Measurements from ENCODE around the gene FN3KRP.

Gene FN3KRP

GRCh38 chr17:82709676-82710498 lies 6.6 kb upstream of the FN3KRP start:
- DNase-seq (ENCODE audit: low read depth in 2 of 2) = no peak

DNA sequence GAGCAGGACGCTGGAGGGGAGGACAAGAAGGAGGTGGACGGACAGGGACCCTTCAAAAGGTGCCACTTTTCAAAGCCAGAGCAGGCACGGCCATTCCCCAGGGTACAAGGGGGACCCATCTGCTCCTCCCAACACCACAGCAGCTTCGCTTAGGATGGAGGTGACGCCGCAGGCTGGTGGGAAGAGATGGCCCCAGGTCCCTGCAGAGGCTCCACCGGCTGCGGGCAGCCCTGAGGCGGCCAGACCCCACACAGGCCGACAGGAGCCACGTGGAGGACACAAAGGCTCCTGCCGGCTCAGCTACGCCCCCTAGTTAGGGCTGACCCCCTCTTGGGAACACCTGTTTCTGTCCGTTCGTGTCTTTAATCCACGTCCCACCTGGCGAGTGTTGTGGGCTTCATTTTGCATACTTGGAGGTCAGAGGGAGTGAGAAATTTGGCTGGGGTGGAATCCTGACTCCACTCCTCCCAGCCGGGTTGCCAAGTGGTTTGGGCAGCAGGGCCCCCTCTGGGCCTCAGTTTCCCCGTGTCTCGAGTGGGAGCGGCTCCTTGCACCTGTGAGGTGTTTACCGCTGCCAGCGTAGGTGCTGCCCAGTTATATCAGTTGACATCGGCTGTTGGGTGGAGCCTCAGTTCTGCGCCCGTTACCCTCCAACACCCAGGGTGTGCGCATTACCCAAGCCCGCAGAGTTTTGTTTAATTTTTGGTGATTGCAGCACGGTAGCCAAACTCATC lies 5.8 kb upstream of the FN3KRP start:
- DNase-seq (ENCODE audit: low read depth in 2 of 2) = no peak

DNA sequence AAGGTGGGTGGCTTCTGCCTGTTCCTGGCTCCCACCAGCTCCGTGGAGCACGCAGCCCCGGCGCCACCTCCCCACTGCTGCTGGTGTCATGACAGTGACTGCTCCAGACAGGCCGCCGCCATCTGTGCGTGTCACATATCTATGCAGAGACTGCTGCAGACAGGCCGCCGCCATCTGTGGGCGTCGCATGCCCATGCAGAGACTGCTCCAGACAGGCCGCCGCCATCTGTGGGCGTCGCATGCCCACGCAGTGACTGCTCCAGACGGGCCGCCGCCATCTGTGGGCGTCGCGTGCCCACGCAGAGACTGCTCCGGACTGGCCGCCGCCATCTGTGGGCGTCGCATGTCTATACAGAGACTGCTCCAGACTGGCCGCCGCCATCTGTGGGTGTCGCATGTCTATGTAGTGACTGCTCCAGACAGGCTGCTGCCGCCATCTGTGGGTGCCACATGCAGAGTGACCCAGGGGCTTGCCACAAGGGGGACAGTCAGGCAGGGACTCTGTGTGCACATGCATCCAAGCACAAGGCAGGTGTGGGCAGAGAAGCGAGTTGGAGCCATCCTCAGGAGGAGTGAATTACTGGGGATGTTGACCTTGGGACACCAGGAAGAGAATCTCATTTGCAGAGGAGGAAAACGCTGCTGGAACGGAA lies 3.3 kb upstream of the FN3KRP start:
- DNase-seq (ENCODE audit: low read depth in 2 of 2) = no peak

- no peak for DNase-seq (ENCODE audit: low read depth in 2 of 2)
Measured at GRCh38 chr17:82718986-82719685, 2.6 kb downstream of the FN3KRP start.

DNA sequence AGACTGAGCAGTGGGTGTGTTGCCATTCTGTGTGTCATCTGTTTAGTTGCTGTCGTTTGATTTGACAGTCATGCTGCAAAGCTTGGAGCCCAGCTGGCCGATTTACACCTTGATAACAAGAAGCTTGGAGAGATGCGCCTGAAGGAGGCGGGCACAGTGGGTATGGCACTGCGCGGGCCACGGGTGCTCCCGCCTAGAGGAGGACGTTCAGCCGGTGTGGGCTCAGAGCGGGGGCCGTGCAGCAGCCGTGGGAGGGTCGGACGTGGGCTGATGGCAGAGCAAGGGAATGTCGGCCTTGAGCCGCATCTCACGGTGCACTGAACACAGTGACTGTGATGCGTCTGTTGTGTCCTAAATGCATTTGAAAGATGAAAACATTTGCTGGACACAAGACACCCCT lies 3.7 kb downstream of the FN3KRP start:
- DNase-seq (ENCODE audit: low read depth in 2 of 2) = no peak

- DNase-seq (ENCODE audit: low read depth in 2 of 2) = no peak
Measured at GRCh38 chr17:82722341-82723013, 6.0 kb downstream of the FN3KRP start.

DNA sequence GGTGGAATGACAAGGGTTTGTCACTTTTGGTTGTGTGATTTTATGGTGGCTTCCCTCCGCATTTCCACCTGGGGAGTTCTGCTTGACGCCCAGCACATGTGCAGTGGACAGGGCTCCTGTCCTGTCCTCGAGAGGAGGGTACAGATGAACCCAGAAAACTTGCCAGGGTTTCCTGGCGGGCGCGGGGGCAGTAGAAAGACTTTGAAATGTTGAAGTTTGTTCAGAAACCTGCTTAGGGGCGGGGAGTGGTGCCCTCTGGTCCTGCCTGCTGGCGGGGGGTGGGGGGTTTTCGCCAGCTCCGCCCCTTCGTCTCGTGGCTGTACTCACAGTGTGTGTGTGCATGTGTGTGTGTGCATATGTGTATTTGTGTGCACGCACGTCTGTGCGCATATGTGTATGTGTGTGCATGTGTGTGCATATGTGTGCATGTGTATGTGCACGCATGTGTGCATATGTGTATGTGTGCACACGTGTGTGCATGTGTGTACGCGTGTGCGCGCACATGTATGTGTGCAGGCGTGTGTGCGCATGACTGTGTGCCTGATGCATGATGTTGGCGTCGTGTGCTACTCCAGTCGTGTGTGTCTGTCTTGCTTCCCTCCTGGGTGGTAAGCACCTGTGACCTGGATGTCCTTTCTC lies 6.8 kb downstream of the FN3KRP start:
- no peak for DNase-seq (ENCODE audit: low read depth in 2 of 2)

DNA sequence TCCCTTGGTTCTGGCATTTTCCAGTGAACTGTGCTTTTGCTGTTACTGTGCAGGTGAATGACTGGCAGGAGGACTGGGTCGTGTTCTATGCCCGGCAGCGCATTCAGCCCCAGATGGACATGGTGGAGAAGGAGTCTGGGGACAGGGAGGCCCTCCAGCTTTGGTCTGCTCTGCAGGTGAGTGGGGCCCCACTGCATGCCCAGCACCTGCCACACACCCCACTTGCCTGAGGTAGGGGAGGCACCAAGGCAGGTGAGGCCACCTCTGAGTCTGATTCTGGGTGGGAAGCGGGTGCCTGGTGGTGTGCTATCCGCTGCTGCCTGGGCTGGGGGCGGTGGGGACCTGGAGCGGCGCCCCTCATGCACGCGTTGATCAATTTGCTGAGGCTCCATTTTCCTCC lies 9.9 kb downstream of the FN3KRP start:
- DNase-seq (ENCODE audit: low read depth in 2 of 2) = no peak

DNA sequence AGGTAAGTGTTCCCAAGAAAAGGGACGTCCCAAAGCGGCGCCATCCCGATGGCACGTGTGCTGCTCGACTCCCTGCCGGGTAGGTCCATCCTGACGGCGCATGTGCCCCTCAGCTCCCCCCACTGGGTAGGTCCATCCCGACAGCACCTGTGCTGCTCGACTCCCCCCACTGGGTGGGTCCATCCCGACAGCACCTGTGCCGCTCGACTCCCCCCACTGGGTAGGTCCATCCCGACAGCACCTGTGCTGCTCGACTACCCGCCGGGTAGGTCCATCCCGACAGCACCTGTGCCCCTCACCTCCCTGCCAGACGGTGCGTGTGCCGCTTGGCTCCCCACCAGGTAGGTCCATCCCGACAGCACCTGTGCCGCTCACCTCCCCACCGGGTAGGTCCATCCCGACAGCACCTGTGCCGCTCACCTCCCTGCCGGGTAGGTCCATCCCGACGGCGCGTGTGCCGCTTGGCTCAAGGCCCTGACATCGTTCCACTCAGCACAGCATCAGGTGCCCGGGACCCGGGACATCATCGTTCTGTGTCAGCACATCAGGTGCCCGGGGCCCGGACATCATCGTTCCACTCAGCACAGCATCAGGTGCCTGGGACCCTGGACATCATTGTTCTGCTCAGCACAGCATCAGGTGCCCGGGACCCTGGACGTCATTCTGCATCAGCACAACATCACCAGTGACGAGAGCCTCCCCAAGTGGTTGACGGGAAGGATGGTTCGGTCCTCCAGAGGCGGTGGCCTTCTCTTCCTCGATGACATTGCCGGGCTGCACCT lies 13.2 kb downstream of the FN3KRP start:
- no peak for DNase-seq (ENCODE audit: low read depth in 2 of 2)

GRCh38 chr17:82732118-82732743 lies 15.7 kb downstream of the FN3KRP start:
- DNase-seq (ENCODE audit: low read depth in 2 of 2) = no peak

GRCh38 chr17:82734987-82735866 lies 18.7 kb downstream of the FN3KRP start, which contains the start of gene FN3K:
TSS of gene FN3K (plus strand) at chr17:82735615. CDS start at chr17:82735637, 22 bp downstream.
- DNase-seq (ENCODE audit: low read depth in 2 of 2) = no peak

- DNase-seq (ENCODE audit: low read depth in 2 of 2) = no peak
Measured at GRCh38 chr17:82736511-82737185, 20.1 kb downstream of the FN3KRP start.

DNA sequence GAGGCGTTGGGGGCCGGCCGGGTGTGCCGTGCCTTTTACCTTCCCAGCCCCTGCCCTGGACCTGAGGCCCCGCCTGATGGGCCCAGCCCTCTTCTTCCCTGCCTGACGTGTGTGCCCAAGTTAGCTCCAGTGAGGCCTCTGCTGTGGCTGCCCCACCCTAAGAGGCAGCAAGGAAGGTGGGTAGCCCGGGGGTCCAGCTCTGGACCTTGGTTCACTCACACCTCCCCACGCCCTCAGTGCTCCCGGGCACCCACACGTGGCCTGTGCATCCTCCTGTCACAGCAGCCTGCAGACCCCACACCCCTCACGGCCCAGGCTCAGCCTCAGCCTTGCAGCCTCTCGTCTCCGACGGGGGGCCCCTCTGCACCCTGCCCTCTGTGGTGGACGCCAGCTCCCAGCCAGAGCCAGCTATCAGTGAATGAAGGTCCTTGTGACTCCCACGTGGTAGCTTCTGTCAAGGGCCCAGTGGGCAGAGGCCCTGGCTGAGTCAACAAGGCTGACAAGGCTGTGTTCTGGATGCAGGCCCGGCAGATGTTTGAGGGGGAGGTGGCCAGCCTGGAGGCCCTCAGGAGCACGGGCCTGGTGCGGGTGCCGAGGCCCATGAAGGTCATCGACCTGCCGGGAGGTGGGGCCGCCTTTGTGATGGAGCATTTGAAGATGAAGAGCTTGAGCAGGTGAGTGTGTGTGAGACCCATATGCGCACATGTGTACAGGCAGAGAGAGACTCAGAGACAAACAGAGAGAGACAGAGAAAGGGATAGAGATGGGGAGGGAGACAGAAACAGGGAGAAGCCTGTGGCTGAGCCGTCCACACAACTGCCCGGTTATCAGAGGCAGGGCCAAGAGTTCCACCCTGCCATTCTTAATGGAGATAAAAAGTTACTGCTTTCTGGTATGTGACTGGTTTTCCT lies 21.7 kb downstream of the FN3KRP start:
- DNase-seq (ENCODE audit: low read depth in 2 of 2) = no peak

DNA sequence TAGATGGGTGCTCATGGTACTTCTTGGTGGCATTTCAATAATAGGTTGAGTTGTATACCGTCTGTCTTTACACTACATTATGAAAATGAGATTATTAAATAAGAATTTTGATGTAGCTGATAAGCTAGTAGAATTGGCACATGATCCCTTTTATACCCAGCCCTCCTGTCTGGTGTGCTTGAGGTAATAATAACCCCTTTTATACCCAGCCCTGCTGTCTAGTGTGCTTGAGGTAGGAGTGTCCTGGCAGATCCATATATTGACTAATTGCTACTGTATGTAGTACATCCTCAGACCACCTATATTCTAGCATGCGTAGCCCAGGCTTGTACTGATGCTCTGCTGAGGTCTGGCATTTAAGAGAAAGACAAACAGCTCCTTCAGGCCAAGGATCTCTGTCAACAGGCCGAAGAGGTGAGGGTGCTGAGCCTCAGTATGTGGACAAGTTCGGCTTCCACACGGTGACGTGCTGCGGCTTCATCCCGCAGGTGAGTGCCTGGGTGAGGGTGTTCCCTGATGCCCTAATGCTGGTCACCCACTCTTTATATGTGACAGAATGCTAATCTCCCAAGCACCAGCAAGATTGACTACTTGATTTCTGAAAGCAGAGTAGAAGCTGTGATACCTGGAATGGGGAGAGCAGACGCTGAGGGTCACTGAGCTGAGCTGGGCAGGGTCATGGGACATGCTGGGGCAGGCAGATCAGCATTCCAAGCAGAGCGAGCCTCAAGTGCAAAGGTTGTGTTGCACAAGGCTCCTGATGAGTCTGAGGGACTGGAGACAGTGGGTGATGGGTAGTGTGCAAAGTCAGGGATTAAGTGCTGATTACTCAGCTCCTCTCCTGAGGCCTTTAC lies 24.6 kb downstream of the FN3KRP start:
- no peak for DNase-seq (ENCODE audit: low read depth in 2 of 2)

- no peak for DNase-seq (ENCODE audit: low read depth in 2 of 2)
Measured at GRCh38 chr17:82743344-82744219, 27.1 kb downstream of the FN3KRP start.
